Ishikawa (cell line): Measurements from ENCODE around the gene ARID5A.

Source experiments
- CEBPB ChIP-seq: IDR thresholded peaks from 2 replicates; pipeline ENCODE4 v1.6.1; 2012
- CREB1 ChIP-seq: IDR thresholded peaks from 2 replicates; pipeline ENCODE4 v1.6.1; 2012; ENCODE audit warnings: low read depth
- EGR1 ChIP-seq: IDR thresholded peaks from 2 replicates; pipeline ENCODE4 v1.6.1; 2012
- EP300 ChIP-seq: IDR thresholded peaks from 2 replicates; pipeline ENCODE4 v1.6.1; 2012; ENCODE audit warnings: borderline replicate concordance
- FOXM1 ChIP-seq: IDR thresholded peaks from 2 replicates; pipeline ENCODE4 v1.6.1; 2012; ENCODE audit warnings: low read depth, borderline replicate concordance
- NFIC ChIP-seq: IDR thresholded peaks from 2 replicates; pipeline ENCODE4 v1.6.1; 2012
- RAD21 ChIP-seq: IDR thresholded peaks from 2 replicates; pipeline ENCODE4 v1.6.1; 2012; ENCODE audit warnings: low read depth
- TAF1 ChIP-seq: IDR thresholded peaks from 2 replicates; pipeline ENCODE4 v1.6.1; 2012; ENCODE audit warnings: low read depth, mild to moderate bottlenecking
- TCF12 ChIP-seq: IDR thresholded peaks from 2 replicates; pipeline ENCODE4 v1.6.1; 2012; ENCODE audit warnings: low read depth
- TEAD4 ChIP-seq: IDR thresholded peaks from 2 replicates; pipeline ENCODE4 v1.6.1; 2012
- YY1 ChIP-seq: IDR thresholded peaks from 2 replicates; pipeline ENCODE4 v1.6.1; 2012; ENCODE audit warnings: low read depth
- ZBTB7A ChIP-seq: IDR thresholded peaks from 2 replicates; pipeline ENCODE4 v1.6.1; 2012; ENCODE audit warnings: low read depth
- TF ChIP-seq, protein P1 (sequence below): IDR thresholded peaks from 2 replicates; pipeline ENCODE4 v1.6.1; 2012
- TF ChIP-seq, protein P2 (sequence below): IDR thresholded peaks from 2 replicates; pipeline ENCODE4 v1.6.1; 2012
- TF ChIP-seq, protein P3 (sequence below): IDR thresholded peaks from 2 replicates; pipeline ENCODE4 v1.6.1; 2012; ENCODE audit warnings: low read depth, mild to moderate bottlenecking

The ARID5A gene

DNA sequence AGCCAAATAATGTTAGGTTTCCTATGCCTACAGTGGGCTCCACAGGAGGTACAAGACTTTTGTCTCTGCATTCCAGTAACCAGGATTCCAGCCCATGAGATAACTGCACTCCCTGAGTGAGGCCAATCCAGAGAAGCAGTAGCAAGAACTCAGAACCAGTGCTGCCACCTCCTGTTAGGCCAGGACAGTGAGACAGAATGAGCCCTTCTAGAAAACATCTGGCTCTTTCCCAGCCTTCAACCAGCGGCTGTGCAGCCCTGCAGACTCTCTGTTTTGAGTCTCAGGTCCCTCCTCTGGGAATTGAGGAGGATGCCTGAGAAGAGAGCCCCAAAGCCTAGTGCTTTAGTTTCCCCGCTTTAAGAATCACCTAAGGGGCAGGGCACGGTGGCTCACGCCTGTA, 44.2 kb downstream of the ARID5A start:
- TF ChIP-seq FOXM1 (no peak), RAD21 (peak; percentile 11; the same call in 1 of the 2 replicates), TCF12 (no peak)

DNA sequence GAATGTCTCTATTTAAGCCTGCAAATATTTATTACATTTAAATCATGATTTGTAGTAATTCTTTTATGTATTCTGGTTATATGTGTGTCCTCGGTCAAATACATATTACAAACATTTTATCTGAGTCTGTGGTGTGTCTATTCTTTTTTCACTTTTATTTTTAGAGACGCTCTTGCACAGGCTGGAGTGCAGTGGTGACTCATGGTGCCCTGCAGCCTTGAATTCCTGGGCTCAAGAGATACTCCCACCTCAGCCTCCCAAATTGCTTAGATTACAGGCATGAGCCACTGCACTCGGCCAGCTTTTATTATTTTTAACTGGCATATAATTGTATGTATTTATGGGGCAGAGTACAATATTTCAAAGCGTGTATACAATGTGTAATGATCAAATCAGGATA, 47.5 kb downstream of the ARID5A start:
- TF ChIP-seq, protein P1, sequence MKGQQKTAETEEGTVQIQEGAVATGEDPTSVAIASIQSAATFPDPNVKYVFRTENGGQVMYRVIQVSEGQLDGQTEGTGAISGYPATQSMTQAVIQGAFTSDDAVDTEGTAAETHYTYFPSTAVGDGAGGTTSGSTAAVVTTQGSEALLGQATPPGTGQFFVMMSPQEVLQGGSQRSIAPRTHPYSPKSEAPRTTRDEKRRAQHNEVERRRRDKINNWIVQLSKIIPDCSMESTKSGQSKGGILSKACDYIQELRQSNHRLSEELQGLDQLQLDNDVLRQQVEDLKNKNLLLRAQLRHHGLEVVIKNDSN, result no peak
- no peak for TF ChIP-seq FOXM1
- no peak for TF ChIP-seq TEAD4
- no peak for TF ChIP-seq EGR1
- TF ChIP-seq, protein P2, sequence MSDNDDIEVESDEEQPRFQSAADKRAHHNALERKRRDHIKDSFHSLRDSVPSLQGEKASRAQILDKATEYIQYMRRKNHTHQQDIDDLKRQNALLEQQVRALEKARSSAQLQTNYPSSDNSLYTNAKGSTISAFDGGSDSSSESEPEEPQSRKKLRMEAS, result no peak
- no peak for TF ChIP-seq EP300
- TF ChIP-seq TCF12, result no peak

DNA sequence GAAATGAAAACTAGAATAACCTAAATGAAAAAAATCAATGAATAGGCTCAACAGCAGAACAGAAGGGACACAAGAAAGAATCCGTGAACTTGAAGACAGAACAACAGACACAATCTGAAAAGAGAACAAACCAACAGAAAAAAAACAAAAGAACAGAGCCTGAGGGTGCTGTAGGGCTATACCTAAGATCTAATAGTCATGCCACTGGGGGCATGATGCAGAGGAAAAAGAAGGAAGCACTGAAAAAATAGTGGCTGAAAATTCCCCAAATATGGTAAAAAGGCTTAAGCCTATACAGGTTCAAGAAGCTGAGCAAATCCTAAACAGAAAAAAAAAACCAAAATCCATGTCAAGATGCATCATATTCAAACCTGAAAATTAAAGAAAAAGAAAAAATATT, 51.3 kb downstream of the ARID5A start:
- TF ChIP-seq TEAD4 (no peak), TCF12 (no peak)

DNA sequence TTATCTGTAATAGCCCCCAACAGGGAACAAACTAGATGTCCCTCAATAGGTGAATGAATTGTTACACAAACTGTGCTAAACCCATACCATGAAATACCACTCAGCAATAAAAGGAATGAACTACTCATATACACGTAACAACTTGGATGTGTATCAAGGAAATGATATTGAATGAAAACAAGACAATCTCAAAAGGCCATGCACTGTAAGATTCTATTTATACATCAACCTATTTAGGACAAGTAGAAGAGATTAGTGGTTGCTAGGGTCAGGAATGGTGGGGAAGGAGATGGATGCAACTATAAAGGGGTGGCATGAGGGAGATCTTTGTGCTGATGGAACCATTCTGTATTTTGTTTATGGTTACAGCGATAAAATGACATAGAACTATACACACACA, 54.5 kb downstream of the ARID5A start:
- no peak for TF ChIP-seq CREB1
- no peak for TF ChIP-seq YY1
- TF ChIP-seq RAD21, result no peak
- no peak for TF ChIP-seq TCF12
- no peak for TF ChIP-seq NFIC
- TF ChIP-seq TEAD4, result no peak
- TF ChIP-seq, protein P2, result no peak
- TF ChIP-seq CEBPB, result no peak
- TF ChIP-seq ZBTB7A, result no peak
- no peak for TF ChIP-seq EGR1
- TF ChIP-seq EP300, result no peak
- TF ChIP-seq TAF1, result no peak
- no peak for TF ChIP-seq FOXM1

DNA sequence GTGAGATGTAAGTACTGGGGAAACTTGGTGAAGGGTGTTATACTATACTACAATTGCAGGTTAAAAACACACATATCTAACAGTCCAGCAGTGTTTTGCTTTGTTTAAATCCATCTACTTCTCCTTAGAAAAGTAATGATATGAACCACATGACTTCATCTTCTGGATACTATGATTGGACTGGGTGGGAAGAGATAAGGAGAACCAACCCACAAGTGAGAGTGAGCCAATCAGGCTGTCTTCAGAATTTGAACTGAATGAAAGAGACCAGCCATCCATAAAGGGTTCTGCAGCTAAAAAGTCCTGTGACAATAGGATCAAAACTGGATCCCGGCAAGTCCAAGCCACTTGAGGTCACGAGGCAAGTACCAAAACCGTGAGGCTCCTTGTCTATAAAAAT, 54.9 kb downstream of the ARID5A start:
- TF ChIP-seq, protein P1, result no peak
- no peak for TF ChIP-seq CEBPB
- no peak for TF ChIP-seq TCF12
- no peak for TF ChIP-seq ZBTB7A
- TF ChIP-seq, protein P3, sequence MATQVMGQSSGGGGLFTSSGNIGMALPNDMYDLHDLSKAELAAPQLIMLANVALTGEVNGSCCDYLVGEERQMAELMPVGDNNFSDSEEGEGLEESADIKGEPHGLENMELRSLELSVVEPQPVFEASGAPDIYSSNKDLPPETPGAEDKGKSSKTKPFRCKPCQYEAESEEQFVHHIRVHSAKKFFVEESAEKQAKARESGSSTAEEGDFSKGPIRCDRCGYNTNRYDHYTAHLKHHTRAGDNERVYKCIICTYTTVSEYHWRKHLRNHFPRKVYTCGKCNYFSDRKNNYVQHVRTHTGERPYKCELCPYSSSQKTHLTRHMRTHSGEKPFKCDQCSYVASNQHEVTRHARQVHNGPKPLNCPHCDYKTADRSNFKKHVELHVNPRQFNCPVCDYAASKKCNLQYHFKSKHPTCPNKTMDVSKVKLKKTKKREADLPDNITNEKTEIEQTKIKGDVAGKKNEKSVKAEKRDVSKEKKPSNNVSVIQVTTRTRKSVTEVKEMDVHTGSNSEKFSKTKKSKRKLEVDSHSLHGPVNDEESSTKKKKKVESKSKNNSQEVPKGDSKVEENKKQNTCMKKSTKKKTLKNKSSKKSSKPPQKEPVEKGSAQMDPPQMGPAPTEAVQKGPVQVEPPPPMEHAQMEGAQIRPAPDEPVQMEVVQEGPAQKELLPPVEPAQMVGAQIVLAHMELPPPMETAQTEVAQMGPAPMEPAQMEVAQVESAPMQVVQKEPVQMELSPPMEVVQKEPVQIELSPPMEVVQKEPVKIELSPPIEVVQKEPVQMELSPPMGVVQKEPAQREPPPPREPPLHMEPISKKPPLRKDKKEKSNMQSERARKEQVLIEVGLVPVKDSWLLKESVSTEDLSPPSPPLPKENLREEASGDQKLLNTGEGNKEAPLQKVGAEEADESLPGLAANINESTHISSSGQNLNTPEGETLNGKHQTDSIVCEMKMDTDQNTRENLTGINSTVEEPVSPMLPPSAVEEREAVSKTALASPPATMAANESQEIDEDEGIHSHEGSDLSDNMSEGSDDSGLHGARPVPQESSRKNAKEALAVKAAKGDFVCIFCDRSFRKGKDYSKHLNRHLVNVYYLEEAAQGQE, result no peak
- no peak for TF ChIP-seq EP300
- no peak for TF ChIP-seq RAD21
- TF ChIP-seq TAF1, result no peak
- TF ChIP-seq NFIC, result no peak
- no peak for TF ChIP-seq CREB1

DNA sequence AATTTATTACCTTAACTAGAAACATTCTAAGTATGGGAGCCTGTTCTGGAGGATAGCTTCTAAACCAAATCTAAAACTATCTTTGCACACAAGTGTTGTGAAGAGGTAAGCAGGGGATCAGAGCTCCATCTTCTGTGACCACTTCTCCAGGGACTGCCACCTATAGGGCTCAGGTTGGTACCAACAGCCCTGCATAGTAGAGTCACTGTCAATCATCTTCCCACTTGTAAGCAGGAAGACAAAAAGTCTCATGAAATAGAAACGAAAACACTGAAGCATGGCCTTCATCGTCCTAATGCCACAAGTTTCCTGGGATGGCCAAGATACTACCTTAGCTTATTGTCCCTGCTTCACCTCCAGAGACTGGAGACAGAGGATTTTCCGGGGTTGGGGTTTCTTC, 57.7 kb downstream of the ARID5A start:
- TF ChIP-seq EGR1, result no peak
- TF ChIP-seq YY1, result no peak
- no peak for TF ChIP-seq ZBTB7A
- no peak for TF ChIP-seq CEBPB
- TF ChIP-seq, protein P1, result no peak
- TF ChIP-seq TEAD4, result no peak
- no peak for TF ChIP-seq RAD21
- TF ChIP-seq TAF1, result no peak
- no peak for TF ChIP-seq FOXM1
- TF ChIP-seq, protein P2, result no peak
- no peak for TF ChIP-seq CREB1
- TF ChIP-seq NFIC, result no peak
- TF ChIP-seq, protein P3, result no peak
- no peak for TF ChIP-seq EP300
